Stimulated activated CD4-positive, alpha-beta T cell treated with anti-CD3 and anti-CD28 coated beads, Interleukin-1b, Interleukin-23, amount 100 ng/mL, for 24 hours (primary cell): ENCODE data around the gene MYORG.
"Not testable (repeated sequence)": the region's sequence is repeated elsewhere in the genome, so short reads cannot be mapped to it uniquely, and the experiment has no call there.

ENCODE experiments used
- DNase-seq, 4 experiments: peaks; one replicate each; pipeline ENCODE4 v3.0.0-alpha.2; 2020; ENCODE audit warnings: low read depth in 4 of 4, low spot score in 1 of 4

MYORG gene

GRCh38 chr9:34370335-34370969 lies 6.2 kb downstream of the MYORG start:
- DNase-seq = no peak

DNA sequence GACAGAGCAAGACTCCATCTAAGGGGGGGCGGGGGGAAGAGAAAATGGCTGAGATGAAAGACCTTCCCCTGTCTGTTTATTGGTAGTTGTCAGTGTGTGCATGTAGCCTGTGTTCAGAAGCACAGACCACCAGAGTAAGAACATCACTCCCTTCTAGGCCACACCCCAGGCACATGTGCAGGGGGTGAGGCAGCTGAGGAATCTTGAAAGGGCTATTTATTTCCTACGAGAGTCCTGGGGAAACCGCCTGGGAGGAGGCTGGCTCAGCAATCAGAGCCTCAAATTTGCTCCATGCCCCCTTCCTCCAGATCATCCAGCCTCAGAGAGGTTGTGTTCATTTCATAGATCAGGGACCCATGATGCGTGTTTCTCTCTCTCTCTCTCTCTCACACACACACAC lies 7.1 kb downstream of the MYORG start:
- DNase-seq = no peak

- DNase-seq = not testable (repeated sequence)
These were observed 7.9 kb downstream of the MYORG start for GRCh38 chr9:34368796-34369195.

DNA sequence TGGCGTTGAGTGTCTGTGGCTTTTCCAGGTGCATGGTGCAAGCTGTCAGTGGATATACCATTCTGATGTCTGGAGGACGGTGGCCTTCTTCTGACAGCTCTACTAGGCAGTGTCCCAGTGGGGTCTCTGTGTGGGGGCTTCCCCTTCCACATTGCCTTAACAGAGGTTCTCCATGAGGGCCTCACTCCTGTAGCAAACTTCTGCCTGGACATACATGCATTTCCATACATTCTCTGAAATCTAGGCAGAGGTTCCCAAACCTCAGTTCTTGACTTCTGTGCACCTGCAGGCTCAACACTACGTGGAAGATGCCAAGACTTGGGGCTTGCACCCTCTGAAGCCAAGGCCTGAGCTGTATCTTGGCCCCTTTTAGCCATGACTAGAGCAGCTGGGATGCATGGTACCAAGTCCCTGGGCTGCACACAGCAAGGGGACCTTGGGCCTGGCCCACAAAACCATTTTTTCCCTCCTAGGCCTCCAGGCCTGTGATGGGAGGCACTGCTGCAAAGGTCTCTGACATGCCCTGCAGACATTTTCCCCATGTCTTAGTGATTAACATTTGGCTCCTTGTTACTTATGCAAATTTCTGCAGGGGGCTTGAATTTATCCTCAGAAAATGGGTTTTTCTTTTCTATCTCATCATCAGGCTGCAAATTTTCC lies 8.8 kb downstream of the MYORG start:
- not testable (repeated sequence) for DNase-seq

DNA sequence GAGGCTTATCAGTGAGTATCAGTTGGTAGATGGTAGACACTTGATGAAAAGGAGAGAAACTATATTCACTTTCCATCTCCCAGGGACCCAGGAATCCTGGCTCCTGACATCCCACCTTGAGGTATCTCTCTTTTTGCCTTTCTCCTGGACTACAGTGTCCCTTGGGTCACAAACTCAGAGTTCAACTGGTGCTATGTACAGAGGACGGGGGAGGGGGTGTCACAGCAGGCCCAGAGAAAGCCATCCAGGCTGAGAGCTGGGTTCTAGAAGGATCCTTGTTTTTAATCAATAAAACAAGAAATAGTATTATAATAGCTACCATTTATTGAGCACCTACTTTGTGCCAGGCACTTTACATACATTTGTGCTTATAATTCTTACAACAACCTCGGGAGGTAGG lies 10.3 kb downstream of the MYORG start:
- DNase-seq = no peak

GRCh38 chr9:34365282-34365681 lies 11.4 kb downstream of the MYORG start:
- no peak for DNase-seq

- no peak for DNase-seq
These were observed 12.9 kb downstream of the MYORG start for GRCh38 chr9:34363619-34364351.

DNA sequence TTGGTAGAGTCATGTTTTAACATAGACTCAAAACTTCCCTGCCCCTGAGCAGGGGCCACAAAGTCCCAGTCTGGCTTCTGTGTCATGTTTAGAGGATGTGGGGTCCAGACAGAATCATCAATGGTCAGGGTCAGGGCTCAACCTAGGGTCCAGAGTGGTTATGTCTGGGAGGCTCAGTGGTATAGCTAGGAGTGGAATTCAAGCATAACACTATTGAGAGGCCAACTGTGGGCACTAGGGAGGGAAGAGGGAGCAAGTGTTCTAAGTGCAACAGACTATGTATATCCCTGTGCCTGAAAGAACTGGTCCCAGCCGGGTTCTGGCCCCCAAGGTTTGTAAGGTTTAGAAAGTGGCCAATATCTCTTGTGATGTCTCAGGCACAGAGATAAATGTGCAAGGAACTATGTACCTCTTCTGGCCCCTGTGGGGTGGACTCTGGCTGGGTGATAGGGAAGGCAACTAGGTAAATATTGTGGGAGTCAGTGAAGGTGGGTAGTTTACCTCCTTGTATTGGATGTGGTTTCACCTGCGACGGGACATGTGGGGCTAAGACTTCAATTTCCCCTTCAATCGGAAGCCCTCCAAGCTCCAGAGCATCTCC lies 14.0 kb downstream of the MYORG start:
- DNase-seq = no peak

GRCh38 chr9:34352957-34353356 lies 23.7 kb downstream of the MYORG start:
- not testable (repeated sequence) for DNase-seq

- not testable (repeated sequence) for DNase-seq
These were observed 24.5 kb downstream of the MYORG start for GRCh38 chr9:34352122-34352652.

- DNase-seq = no peak
These were observed 27.4 kb downstream of the MYORG start for GRCh38 chr9:34349324-34349723.

DNA sequence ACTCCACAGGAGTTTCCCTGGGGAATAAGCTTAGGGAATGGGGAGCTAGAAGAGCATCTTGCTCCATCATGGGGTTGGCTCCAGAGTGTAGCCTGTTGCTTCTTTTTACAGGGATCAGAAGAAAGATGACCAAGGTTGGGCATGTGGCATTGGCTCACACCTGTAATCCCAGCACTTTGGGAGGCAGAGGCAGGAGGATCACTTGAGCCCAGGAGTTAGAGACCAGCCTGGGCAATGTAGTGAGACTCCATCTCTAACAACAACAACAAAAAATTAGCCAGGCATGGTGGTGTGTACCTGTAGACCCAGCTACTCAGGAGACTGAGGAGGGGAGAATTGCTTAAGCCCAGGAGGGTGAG lies 28.9 kb downstream of the MYORG start:
- DNase-seq = no peak

- no peak for DNase-seq
These were observed 29.6 kb downstream of the MYORG start for GRCh38 chr9:34346873-34347799.

DNA sequence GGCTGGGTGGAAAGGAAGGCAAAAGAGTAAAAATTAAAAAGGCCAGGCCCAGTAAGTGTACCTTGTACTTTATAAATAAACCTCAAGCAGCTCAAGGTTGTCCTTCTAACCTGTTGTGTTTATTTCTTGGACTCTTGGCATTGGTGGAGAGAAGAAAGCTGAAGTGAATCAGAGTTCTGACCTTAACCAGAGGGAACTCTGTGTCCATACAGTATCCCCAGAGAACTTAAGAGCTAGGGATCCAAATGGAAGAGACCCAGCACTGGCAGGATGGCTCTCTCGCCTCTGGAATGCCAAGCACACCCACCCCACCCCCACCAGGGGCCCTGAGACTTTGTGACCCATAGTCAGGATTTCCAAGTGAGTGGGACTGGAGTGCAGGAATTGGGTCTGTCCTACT lies 33.1 kb downstream of the MYORG start:
- DNase-seq = no peak

DNA sequence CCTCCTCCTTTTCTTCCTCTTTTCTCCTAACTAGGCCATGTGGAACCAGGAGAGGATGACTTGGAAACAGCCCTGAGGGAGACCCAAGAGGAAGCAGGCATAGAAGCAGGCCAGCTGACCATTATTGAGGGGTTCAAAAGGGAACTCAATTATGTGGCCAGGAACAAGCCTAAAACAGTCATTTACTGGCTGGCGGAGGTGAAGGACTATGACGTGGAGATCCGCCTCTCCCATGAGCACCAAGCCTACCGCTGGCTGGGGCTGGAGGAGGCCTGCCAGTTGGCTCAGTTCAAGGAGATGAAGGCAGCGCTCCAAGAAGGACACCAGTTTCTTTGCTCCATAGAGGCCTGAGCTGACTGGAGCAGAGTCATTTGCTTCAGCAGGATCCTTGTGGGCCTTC lies 33.6 kb downstream of the MYORG start:
- no peak for DNase-seq

- DNase-seq = no peak
These were observed 34.9 kb downstream of the MYORG start for GRCh38 chr9:34341659-34342295.

DNA sequence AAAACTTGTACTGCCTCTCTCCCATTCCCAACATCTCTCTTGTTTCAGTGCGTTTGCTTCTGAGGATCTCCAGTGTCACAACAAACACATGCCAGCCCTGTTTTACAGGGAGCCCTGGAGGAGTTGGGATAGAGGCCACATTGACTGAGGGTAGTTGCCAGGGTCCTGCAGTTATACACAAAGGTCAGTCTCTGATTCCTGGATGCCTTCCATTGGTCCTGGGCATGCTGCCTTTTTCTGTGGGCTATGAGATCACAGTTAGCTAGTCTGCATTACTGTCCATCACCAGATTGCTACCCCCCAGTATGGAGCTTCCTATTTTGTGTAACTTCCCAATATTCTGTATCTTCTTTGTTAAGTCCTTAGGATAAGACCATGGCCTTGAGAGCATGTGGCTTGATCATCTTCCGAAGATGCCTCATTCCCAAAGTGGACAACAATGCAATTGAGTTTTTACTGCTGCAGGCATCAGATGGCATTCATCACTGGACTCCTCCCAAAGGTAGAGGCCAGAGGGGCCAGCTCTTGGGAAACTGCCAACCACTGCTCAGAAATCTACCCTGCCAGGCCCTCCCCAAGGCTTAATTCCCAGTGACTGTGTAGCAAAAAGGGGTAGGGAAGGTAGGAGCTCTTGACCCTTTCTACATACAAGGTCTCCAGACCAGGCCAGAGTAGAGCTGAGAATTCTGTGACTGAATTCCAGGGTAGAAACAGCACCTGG lies 37.9 kb downstream of the MYORG start:
- no peak for DNase-seq

DNA sequence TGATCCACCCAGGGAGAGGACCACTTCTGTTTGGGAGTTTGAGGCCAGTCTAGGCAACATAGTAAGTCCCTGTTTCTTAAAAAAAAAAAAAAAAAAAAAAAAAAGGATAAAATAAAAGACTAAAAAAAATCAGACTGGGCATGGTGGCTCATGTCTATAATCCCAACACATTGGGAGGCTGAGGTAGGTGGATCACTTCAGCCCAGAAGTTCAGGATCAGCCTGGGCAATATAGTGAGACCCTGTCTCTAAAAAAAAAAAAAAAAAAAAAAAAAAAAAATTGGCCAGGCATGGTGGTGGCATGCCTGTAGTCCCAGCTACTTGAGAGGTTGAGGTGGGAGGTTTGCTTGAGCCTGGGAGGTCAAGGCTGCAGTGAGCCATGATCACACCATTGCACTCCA lies 38.6 kb downstream of the MYORG start:
- DNase-seq = not testable (repeated sequence)

- no peak for DNase-seq
These were observed 39.3 kb downstream of the MYORG start for GRCh38 chr9:34337403-34337802.

GRCh38 chr9:34335376-34335775 lies 41.3 kb downstream of the MYORG start:
- no peak for DNase-seq
